Spleen (tissue), 7 donors: Measurements from ENCODE around the gene ATP2B1.

ENCODE experiments used
- POLR2A ChIP-seq, 3 donors: fragments of 450-650 bp; IDR thresholded peaks; one replicate each; pipeline ENCODE4 v1.5.1; 2017; ENCODE audit warnings: antibody characterized with exemption in 3 of 3, mild to moderate bottlenecking in 1 of 3
- POLR2AphosphoS5 ChIP-seq, 3 donors: sonication (generic); formaldehyde crosslinking; IDR thresholded peaks; one replicate each; pipeline ENCODE4 v1.5.1; 2017; ENCODE audit warnings: antibody characterized with exemption in 3 of 3
- TF ChIP-seq, protein P1 (sequence below), 11 experiments: fragments of 200-600 bp in 7 of 11; fragments of 450-650 bp in 4 of 11; sonication (generic) in 4 of 11; IDR thresholded peaks in 8 of 11; conservative IDR thresholded peaks in 3 of 11; 1 replicate in 7 of 11; 2 replicates in 4 of 11; pipeline versions ENCODE4 v1.4.0 to v1.8.0; 2016 to 2021; ENCODE audit warnings: antibody characterized with exemption in 11 of 11, inconsistent platforms in 4 of 11, mild to moderate bottlenecking in 1 of 11
- donor health status: DM: no; HTN: no; CAD: no; lungs with moderate emphysema.
- donor health status: DM: no; HTN: no; CAD: no.
- donor health status: DM: no; HTN: no; CAD: no.

DNA sequence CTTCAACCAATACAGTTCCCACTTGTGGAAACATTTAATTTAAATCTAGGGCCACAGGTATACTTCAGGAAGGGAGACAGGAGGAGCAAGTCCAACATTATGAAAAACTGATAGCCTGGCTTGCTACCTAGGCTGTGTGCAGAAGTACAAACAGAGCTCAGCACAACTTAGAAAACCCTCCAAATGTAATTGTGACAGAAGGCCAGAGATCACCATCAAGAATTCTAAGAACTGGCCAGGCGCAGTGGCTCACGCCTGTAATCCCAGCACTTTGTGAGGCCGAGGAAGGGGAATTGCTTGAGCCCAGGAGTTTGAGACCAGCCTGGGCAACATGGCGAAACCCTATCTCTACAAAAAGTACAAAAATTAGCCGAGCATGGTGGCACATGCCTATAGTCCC is 14.1 kb downstream of the ATP2B1 start:
- TF ChIP-seq, protein P1, sequence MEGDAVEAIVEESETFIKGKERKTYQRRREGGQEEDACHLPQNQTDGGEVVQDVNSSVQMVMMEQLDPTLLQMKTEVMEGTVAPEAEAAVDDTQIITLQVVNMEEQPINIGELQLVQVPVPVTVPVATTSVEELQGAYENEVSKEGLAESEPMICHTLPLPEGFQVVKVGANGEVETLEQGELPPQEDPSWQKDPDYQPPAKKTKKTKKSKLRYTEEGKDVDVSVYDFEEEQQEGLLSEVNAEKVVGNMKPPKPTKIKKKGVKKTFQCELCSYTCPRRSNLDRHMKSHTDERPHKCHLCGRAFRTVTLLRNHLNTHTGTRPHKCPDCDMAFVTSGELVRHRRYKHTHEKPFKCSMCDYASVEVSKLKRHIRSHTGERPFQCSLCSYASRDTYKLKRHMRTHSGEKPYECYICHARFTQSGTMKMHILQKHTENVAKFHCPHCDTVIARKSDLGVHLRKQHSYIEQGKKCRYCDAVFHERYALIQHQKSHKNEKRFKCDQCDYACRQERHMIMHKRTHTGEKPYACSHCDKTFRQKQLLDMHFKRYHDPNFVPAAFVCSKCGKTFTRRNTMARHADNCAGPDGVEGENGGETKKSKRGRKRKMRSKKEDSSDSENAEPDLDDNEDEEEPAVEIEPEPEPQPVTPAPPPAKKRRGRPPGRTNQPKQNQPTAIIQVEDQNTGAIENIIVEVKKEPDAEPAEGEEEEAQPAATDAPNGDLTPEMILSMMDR (IDR thresholded peaks at IDR 0.05 in 8 of 11, conservative IDR thresholded peaks at IDR 0.05 in 3 of 11), result no peak
- TF ChIP-seq POLR2AphosphoS5 (IDR thresholded peaks at IDR 0.05) (no peak), POLR2A (IDR thresholded peaks at IDR 0.05) (no peak)
